Smooth muscle cell (in vitro differentiated cells): ENCODE data around the gene TMEM161A. TPM values are rescaled to one million over a fixed set of nuclear protein-coding genes. Genes with fewer than 3 reads are reported as not detected.
"Not testable (repeated sequence)": the region's sequence is repeated elsewhere in the genome, so short reads cannot be mapped to it uniquely, and the experiment has no call there.

ENCODE experiments used
- DNase-seq: peaks from one replicate; lab custom pipeline; 2025; ENCODE audit not compliant: unreplicated experiment; lab: John Stamatoyannopoulos, UW
- H2AFZ ChIP-seq: fragments of 200-600 bp; sonication (generic); 2 replicates; pipeline ENCODE4 v1.6.0; 2016; ENCODE audit warnings: antibody characterized with exemption, low read depth, mild to moderate bottlenecking
- H3F3A ChIP-seq: fragments of 200-600 bp; sonication (generic); 2 replicates; pipeline ENCODE4 v1.6.0; 2017; ENCODE audit warnings: antibody characterized with exemption, low read depth
- H3K27ac ChIP-seq: fragments of 200-600 bp; sonication (generic); 2 replicates; pipeline ENCODE4 v1.5.1; 2016; ENCODE audit warnings: low read depth, mild to moderate bottlenecking
- H3K27me3 ChIP-seq: fragments of 200-600 bp; sonication (generic); 2 replicates; pipeline ENCODE4 v1.6.1; 2016; ENCODE audit warnings: low read depth, mild to moderate bottlenecking
- H3K36me3 ChIP-seq: fragments of 200-600 bp; sonication (generic); 2 replicates; pipeline ENCODE4 v1.5.1; 2016; ENCODE audit warnings: low read depth
- H3K4me1 ChIP-seq: fragments of 200-600 bp; sonication (generic); 2 replicates; pipeline ENCODE4 v1.5.1; 2016; ENCODE audit warnings: low read depth
- H3K4me2 ChIP-seq: fragments of 200-600 bp; sonication (generic); 2 replicates; pipeline ENCODE4 v1.6.0; 2016; ENCODE audit warnings: mild to moderate bottlenecking
- H3K4me3 ChIP-seq: fragments of 200-600 bp; sonication (generic); 2 replicates; pipeline ENCODE4 v1.5.1; 2016; ENCODE audit warnings: mild to moderate bottlenecking
- H3K79me2 ChIP-seq: fragments of 200-600 bp; sonication (generic); 2 replicates; pipeline ENCODE4 v1.6.0; 2016; ENCODE audit warnings: low read depth, mild to moderate bottlenecking
- H3K9ac ChIP-seq: fragments of 200-600 bp; sonication (generic); 2 replicates; pipeline ENCODE4 v1.6.0; 2016; ENCODE audit warnings: low read depth
- H3K9me3 ChIP-seq: fragments of 200-600 bp; sonication (generic); replicated peaks from 2 replicates; pipeline ENCODE4 v1.5.1; 2016; ENCODE audit warnings: low read depth
- H4K20me1 ChIP-seq: fragments of 200-600 bp; sonication (generic); 2 replicates; pipeline ENCODE4 v1.6.0; 2016; ENCODE audit warnings: low read depth
- WGBS: methylation state at CpG from one replicate; pipeline ENCODE4 v1.1.7; 2016; ENCODE audit warnings: low lambda C conversion rate; 5-methylcytosine and 5-hydroxymethylcytosine counted together
- polyA plus RNA-seq: library from polyadenylated mRNA; unstranded; fragments of >200 nt; fragmentation: Nextera tagmentation; extraction: Ambion mirVana; gene quantifications from 2 replicates; pipeline ENCODE4 v1.2.1, GENCODE V29; 2016
- total RNA-seq: library from RNA; depleted of rRNA; stranded (reverse); fragments of >200 nt; gene quantifications from 2 replicates; pipeline ENCODE4 v1.2.3, GENCODE V29; 2014
- TF ChIP-seq, protein P1 (sequence below): fragments of 200-600 bp; sonication (generic); IDR thresholded peaks from 2 replicates; pipeline ENCODE4 v1.5.1; 2017; ENCODE audit warnings: borderline replicate concordance, mild to moderate bottlenecking, antibody characterized with exemption; ENCODE audit not compliant: insufficient read depth, poor library complexity, severe bottlenecking

TMEM161A gene
- total and polyA plus RNA-seq, 2 experiments from 2014 or later: 30.3 to 47.8 TPM

DNA sequence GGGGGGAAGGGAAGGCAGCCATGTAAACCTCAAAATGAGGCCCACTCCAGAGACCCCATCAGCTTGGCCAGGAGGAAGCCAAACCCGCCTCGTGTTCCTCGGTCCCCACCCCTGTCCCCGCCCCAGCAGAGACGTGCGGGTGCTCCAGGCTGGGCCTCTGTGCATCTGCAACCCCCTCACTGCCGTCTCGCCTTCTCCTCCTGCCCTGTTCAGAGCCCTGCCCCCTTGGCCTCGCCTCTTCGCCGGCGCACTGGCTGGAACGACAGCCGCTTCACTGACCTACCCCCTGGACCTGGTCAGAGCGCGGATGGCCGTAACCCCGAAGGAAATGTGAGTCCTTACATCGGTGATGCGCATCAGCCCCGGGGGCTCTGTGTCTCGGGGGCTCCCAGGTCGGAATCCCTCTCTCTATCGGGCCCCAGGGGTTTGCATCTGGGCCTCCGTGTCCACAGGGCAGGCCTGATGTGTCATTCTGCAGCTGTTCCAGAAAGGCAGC is 32.2 kb downstream of the TMEM161A start:
- peak overlapping the region; percentile 31 for H3K27ac ChIP-seq
- H4K20me1 ChIP-seq: peaks cover 3% of the 10 kb centered on the region
- 28% methylated on average over 24 of the region's 25 CpGs for WGBS
- no peaks in the 10 kb centered on the region for H3K79me2 ChIP-seq
- peak overlapping the region; percentile 72 for H2AFZ ChIP-seq
- peak overlapping the region; percentile 50 for H3K4me3 ChIP-seq
- peak overlapping the region; percentile 43 for H3K9ac ChIP-seq
- H3K4me2 ChIP-seq: peak overlapping the region; percentile 95
- peak; percentile 62 for DNase-seq
- H3F3A ChIP-seq: no peaks in the 10 kb centered on the region
- H3K27me3 ChIP-seq: no peaks in the 10 kb centered on the region
- TF ChIP-seq, protein P1, sequence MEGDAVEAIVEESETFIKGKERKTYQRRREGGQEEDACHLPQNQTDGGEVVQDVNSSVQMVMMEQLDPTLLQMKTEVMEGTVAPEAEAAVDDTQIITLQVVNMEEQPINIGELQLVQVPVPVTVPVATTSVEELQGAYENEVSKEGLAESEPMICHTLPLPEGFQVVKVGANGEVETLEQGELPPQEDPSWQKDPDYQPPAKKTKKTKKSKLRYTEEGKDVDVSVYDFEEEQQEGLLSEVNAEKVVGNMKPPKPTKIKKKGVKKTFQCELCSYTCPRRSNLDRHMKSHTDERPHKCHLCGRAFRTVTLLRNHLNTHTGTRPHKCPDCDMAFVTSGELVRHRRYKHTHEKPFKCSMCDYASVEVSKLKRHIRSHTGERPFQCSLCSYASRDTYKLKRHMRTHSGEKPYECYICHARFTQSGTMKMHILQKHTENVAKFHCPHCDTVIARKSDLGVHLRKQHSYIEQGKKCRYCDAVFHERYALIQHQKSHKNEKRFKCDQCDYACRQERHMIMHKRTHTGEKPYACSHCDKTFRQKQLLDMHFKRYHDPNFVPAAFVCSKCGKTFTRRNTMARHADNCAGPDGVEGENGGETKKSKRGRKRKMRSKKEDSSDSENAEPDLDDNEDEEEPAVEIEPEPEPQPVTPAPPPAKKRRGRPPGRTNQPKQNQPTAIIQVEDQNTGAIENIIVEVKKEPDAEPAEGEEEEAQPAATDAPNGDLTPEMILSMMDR: no peak
- no peaks in the 10 kb centered on the region for H3K36me3 ChIP-seq
- H3K4me1 ChIP-seq: peaks cover 8% of the 10 kb centered on the region
- no peaks in the 10 kb centered on the region for H3K9me3 ChIP-seq

DNA sequence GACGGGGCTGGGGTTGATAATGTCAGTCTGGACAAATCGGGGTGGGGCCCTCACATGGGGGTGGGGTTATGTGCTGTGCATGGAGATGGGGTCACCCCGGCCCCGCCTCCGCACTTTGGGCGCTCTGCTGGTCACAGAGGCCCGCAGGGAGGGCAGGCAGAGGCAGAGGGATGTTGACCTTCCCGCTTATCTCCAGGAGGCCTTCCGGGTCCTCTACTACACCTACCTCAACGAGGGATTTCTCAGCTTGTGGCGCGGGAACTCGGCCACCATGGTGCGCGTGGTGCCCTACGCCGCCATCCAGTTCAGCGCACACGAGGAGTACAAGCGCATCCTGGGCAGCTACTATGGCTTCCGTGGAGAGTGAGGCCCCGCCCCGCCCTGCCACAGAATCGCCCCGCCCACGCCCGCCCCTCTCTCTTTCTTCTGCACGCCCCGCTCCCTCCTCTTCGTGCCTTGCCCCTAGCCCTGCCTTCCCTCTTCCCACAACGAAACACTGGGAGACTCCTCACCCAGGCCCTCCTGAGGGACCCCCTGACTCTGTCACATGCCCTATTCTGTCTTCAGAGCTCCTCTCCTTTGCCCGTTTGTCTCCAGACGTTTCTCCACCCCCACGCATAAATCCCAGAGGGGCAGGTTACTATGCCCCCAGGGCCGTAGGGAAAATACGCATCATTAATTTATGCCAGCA is 32.8 kb downstream of the TMEM161A start:
- H3K9me3 ChIP-seq: no peaks in the 10 kb centered on the region
- TF ChIP-seq, protein P1: no peak
- H3K9ac ChIP-seq: peak overlapping the region; percentile 43
- peaks cover 3% of the 10 kb centered on the region for H4K20me1 ChIP-seq
- H3K4me3 ChIP-seq: peak overlapping the region; percentile 50
- H3K4me1 ChIP-seq: peaks cover 8% of the 10 kb centered on the region
- H3K79me2 ChIP-seq: no peaks in the 10 kb centered on the region
- no peaks in the 10 kb centered on the region for H3K36me3 ChIP-seq
- H3K27ac ChIP-seq: peak overlapping the region; percentile 31
- H3K4me2 ChIP-seq: peak overlapping the region; percentile 95
- H3K27me3 ChIP-seq: no peaks in the 10 kb centered on the region
- H3F3A ChIP-seq: no peaks in the 10 kb centered on the region
- WGBS: 10% methylated on average over 9 of the region's 36 CpGs
- DNase-seq: peak; percentile 62
- H2AFZ ChIP-seq: peak overlapping the region; percentile 72

DNA sequence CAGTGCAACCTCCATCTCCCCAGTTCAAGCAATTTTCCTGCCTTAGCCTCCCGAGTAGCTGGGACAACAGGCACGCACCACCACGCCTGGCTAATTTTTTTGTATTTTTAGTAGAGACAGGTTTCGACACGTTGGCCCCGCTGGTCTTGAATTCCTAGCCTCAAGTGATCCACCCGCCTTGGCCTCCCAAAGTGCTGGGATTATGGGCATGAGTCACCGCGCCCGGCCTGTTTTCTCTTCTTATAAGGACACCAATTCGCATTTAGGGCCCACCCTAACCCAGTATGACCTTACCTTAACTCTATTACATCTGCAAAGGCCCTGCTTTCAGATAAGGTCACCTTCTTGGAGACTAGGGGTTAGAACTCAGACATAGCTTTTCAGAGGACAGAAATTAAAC is 35.1 kb downstream of the TMEM161A start:
- Histone ChIP-seq H3K9me3 (no peaks in the 10 kb centered on the region), H3K27me3 (no peaks in the 10 kb centered on the region), H3K4me1 (peaks cover 6% of the 10 kb centered on the region), H3K79me2 (no peaks in the 10 kb centered on the region), H2AFZ (no peak overlapping the region), H3K36me3 (no peaks in the 10 kb centered on the region), H3K9ac (no peak overlapping the region), H3K4me3 (no peak overlapping the region), H3K4me2 (no peak overlapping the region), H3F3A (no peaks in the 10 kb centered on the region), H3K27ac (no peak overlapping the region), H4K20me1 (no peaks in the 10 kb centered on the region)
- no peak for DNase-seq
- 73% methylated on average over 11 of the region's 11 CpGs for WGBS
- TF ChIP-seq, protein P1: no peak

DNA sequence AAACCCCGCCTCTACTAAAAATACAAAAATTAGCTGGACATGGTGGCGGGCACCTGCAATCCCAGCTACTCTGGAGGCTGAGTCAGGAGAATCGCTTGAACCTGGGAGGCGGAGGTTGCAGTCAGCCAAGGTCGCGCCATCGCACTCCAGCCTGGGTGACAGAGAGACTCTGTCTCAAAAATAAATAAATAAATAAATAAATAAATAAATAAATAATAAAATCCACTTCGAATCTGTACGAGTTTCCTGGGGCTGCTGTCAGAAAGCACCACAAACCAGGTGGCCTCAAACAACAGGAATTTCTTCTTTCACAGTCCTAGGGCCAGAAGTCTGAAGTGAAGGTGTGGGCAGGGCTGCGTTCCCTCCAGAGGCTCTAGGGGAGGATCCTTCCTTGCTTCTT is 35.7 kb downstream of the TMEM161A start:
- not testable (repeated sequence) for H3K27me3 ChIP-seq, H3K27ac ChIP-seq, H4K20me1 ChIP-seq, DNase-seq, H3F3A ChIP-seq, H3K9me3 ChIP-seq, H3K9ac ChIP-seq, H3K4me2 ChIP-seq, H3K4me3 ChIP-seq, H2AFZ ChIP-seq, H3K4me1 ChIP-seq, H3K79me2 ChIP-seq, H3K36me3 ChIP-seq
- WGBS: over 99% methylated on average over 10 of the region's 10 CpGs
